GDM1 (cell line): ENCODE results near the gene EFCAB6.

Experiments
- DNase-seq: peaks from one replicate; lab custom pipeline; 2025; lab: John Stamatoyannopoulos, UW

The EFCAB6 gene

DNA sequence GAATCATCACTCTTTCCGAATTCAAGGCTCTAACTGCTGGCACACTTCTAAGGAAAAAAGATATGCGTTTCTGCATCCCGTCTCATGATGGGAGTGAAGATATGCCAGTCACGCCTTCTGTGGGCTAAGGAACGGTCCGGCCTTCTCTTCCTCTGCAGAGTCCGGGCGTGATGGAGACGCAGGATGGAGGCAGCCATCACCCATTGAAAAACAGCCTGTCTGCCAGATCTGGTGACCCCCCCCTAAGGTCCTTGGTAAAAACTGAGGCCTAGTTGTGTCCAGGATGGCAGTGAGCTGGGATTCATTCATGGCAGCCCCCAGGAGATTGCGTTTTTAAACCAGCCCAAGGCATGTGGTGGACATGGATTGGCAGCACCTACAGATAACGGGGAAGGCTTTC lies 6.9 kb upstream of the EFCAB6 start:
- DNase-seq = no peak

DNA sequence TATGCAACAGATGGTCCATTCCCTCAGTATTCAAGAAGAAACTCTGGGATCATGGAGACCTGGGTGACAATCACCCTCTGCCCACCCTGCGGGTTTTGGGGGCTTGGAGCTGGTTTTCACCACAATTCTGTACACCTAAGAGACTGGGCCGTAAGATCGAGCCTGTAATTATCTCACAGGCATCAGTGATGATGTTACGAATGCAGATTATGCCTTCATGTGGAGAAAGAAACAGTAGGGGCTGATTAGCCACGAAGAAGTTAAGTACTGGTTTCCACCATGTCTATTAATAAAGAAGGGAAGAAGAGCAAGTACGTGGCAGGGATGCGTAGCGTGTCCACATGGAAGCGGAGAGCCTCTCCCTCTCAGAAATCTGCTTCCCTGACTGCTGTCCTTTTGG lies 5.3 kb upstream of the EFCAB6 start:
- DNase-seq = no peak

DNA sequence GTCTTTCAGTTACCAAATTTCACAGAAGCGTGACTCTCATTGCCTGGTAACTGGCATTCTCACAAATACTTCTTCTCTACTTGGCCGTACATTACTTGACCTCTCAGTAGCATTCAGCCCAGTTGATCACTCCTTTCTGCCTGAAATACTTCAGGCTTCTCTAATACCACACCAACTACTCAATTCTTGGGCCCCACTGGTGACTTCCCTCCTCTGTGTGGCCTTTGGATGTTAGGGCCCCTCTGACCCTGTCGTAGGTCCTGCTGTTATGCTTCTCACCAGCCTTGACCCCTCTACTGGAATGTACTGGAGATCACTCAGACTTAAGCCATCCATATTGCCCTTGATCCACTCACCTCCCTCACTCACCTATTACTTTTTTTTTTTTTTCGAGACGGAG lies 2.2 kb upstream of the EFCAB6 start:
- no peak for DNase-seq

DNA sequence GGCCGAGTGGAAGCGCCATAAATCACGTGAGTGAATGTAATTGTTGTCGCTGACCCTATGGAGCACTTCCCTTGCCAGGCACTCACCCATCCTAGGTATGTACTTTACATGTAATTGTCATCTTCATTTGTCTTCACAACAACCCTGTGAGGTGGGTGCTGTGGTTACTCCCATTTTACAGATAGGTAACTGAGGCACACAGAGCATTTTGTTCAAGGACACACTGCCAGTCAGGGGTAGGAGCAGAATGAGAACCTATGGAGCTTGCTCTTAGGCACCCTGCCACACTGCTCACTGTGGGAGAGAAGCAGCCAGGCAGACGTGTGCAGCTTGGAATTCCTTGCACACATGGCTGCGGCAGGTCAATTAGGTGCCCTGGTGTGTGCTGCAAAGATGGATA lies 785 bp upstream of the EFCAB6 start:
- DNase-seq = no peak

DNA sequence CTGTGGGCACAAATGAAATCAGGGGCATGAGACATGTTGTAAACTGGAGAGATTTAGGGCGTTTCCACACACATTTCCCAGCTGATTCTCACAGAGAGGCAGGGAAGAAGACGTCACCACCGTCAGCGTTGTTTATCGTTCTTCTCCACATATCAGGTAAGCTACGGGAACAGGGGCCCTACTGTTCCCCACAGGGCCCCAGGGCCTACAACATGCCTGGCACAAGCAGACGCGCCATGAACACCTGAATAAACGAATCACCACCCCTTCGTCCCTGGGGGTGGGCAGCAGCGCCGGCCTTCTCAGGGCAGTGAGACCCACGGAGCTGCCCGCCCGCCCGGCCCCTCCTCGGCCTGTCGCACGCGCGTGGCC lies 342 bp downstream of the EFCAB6 start:
- no peak for DNase-seq

DNA sequence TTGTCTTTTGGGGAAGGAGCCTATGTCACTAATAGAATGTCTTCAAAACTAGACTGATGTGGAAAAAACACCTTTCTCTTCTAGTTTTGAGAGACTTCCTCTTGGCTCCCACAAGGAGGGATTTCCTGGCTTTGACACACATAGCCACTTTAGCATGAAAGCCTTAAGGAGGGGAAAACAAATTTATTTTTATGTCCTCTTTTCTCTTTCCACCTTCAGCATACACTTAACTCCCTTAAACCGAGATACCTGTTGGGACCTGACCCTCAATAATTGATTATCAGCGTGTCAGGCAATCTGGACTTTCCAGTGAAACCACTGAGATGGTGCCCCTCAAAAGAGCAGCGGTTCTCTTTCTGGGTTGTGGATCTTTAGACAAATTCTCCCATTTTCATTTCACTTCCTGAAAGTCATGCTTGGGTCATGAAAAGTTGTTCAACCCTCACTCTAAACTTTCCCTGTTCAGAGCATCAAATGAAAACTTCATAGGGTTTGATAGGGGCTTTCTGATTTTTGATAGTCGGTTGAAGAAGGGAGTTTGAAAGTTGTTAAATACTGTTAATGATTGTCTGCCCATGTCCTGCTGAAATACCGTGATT lies 9.1 kb downstream of the EFCAB6 start:
- no peak for DNase-seq

DNA sequence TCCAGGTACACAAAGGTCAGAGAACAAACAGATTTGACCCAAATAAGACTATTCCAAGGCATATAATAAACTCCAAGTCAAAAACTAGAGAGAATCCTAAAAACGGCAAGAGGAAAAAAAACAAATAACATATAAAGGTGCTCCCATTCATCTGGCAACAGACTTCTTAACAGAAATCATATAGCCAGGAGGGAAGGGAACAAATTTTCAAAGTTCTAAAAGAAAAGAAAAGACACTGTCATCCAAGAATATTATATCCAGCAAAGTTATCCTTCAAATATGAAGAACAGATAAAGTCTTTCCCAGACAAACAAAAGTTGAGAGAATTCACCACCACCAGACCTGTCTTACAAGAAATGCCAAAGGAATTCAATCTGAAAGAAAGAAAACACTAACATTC lies 11.1 kb downstream of the EFCAB6 start:
- no peak for DNase-seq

DNA sequence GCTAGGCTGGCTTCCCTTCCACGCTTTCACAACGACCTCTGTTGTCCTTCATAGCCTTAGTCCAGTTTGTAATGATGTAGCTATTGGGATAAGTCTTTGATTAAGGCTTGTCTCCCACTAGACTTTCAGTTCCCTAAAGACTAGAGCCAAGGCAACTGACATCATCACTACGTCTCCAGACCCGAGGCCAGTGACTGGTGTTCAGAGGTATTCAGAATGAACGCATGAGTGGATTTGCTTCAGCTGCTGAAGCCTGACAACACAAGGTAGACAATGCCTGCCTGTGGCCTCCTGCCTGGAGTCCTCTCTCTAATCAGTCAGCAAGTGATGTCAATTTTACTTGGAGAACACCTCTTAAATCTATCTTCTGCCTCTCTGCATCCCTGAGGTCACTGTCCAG lies 13.6 kb downstream of the EFCAB6 start:
- DNase-seq = no peak

DNA sequence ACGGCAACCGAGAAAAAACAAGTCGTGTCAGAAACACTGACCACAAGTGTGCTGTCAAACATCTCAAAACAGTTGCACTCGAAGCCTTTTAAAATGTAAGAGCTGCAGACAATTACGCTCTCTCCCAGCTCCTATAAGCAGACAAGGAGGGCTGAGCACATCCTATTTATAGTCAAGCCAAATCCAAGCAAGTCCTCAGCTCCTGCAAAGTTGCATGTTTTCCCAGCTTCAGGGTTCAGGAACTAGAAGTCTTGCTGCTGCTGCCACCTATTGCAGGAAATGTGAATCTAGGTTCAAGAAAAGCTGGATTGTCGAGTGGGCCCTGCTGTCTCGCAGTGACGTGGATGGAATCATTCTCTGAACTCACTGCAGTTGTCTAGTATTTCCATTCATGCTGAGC lies 15.5 kb downstream of the EFCAB6 start:
- no peak for DNase-seq

DNA sequence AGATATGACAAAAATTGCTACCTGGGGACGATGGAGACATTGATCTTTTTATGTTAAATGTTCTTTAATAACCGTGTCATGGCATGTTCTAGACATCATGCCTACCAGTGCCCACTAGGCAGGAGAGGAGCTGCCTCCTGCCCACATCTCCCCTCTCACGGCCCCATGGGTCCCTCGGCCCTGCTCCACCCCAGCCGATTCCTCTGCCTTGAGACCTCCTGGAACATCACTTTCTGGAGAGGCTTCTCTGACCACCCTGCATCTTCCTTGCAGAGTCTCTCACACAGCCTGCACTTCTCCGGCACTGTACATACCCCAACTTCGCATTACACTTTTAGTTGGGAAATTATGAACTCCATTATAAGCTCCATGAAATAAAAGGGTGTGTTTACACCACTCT lies 16.8 kb downstream of the EFCAB6 start:
- DNase-seq = no peak

DNA sequence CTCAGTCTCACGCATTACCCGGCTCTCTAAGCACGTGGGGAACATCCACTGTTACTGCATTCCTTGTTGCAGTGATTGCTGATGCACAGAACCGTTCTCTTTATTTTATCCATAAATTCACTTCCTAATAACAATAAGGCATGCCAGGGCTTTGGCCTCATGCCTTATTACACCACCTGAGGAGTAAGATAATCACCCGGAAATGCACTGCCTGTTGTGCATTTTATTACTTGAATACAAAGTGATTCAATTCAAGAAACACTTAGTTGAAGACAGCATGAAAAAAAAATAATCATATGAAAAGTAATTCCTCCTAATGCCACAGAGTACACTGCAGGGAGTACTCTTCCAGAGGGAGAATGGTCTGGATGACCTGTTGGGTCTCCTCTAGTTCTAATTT lies 19.2 kb downstream of the EFCAB6 start:
- DNase-seq = no peak

DNA sequence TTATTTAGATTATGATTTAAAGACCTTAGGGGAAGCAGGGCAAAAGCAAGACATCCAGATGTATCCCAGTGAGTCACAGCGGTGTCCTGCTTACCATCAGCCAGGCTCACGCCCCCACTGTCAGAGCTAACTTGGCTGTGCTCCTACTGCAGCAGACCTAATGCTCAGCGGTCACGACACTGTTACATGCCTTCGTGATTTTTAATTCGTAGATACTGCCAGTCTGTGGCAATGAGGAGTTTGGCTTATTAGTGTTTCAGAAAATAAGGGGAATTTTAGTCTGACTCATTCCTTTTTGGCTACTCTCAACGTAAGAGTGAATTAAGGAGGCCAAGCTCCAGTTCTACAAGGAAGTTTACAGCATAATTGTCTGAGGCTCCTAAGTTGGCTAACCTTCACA lies 22.7 kb downstream of the EFCAB6 start:
- DNase-seq = no peak

DNA sequence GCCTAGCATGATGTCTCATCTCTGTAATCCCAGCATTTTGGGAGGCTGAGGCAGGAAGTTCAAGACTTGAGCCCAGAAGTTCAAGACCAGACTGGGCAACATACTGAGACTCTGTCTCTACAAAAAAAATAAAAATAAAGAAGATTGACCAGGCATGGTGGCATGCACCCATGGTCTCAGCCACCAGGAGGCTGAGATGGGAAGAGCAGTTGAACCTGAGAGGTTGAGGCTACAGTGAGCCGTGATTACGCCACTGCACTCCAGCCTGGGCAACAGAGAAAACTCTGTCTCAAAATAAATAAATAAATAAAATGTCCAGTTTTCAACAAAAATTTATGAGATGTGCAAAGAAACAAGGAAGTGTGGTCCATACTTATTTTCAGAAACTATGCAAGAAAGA lies 28.3 kb downstream of the EFCAB6 start:
- DNase-seq = no peak

DNA sequence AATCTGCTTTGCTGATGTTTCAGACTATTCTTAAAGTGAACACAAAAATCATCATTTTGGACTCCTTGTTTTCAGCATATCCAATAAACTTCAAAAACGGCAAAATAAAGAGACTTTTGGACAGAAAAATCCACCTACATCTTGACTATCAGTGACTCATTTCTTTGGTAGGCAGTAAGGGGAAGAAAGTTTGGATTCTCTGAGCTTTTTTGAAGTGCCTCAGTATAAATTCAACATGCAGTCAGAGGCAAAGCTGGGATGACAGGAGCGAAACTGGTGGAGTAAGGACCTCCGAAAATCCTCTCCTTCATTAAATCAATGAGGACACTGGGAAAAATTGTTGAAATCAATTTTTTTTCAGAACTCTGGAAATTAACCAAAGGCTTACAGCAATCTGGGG lies 29.7 kb downstream of the EFCAB6 start:
- no peak for DNase-seq

DNA sequence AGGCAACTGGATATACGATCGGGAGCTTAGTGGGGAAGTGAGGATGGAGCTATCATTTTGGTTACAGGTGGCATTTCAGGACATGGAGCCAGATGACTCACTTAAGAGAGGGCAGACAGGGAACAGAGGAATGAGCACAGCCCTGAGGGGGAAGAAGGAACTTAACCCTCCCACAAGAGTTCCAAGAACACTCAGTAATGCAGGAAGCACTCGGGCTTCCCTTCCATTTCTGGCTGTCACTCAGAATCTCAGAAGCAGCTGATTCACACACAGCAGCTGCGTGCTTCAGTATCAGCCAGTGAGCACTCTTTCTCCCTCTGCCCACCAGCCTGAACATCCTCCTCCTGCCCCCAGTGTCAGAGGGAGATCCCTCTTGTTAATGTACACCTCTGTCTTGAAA lies 34.8 kb downstream of the EFCAB6 start:
- DNase-seq = peak; percentile 74

DNA sequence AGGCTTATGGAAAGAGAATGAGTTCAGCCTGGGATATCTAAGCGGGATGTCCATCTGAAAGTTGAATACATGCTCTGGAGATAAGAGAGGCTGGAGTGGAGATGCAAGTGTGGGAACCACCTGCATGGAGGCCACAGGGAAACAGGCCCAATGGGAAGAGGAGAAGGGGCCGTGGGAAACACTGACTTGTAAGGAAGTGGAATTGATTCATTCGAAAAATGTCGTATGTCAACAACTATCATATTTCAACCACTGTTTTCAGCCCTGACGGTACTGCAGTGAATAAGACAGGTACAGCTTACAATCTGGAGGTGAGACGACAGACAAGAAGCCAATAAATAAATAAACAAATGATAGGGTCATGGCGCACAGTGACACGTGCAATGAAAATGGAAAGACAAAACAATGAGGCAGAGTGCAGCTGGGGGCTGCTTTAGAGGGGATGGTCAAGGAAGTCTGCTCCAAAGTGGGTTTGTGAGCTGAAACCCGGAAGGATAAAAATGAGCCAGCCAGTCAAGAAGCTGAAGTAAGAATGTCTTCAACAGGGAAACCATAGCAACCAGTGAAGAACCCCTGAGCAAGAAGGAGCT lies 35.9 kb downstream of the EFCAB6 start:
- no peak for DNase-seq

DNA sequence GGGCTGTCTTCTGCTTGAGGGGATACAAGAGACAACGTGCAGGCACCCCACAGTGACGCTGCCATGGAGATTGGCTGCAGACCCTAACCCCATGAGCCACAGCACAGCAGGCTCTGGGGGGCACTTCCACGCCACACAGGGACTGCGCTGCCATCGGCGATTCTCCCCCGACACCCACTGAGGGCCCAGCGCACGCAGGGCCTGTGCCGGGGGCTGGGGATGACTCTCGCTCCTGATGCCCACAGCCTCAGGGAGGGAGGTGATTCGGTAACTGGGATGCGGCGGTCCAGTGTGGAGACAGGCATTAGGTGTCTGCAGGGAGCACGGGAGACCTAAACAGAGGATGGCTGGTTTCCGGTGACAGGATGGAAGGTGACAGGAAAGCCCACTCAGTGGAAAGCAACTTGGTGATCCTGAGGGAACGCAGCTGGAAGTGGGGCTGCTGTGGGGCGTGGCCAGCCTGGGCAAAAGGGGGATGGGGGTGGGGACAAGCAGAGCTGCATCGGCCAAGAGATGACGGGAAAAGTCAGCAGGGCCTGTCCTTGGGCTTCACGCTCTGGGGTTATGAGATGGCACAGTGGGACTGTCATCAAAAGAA lies 37.7 kb downstream of the EFCAB6 start:
- no peak for DNase-seq

DNA sequence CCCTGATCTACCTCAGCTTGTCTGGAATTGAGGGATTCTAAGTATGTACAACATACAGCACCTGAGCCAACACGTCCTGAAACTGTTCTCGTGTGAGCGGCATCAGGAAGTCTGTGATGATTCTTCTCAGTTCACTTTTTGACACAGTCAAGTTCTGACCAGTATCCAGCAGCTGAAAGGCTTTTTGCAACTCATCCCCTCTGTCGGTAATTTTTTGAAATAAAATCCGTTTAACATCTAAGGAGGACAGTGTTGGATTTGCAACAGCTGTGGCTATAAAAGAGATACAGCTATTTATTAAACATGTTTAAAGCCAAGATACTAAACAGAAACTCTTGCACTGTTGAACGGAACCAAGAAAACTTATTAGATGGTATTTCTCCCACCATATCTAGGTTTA lies 39.3 kb downstream of the EFCAB6 start:
- DNase-seq = no peak

DNA sequence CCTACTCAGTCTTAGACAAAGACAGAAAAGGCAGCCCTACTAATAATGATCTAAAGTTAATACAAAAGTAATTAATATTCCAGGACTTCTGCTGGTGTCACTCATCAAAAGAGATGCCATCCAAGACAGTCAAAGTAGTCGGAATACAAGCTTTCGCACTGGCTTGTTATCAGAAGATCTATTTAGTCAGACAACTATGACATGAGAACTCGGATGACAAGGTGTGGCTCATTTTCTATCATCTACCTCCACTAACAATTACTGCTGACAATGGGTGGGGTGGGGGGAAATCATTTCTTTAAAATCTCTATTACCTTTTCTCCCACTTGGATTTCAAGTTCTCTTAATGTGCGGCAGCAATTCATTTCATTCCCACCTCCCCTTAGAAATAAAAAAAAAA lies 56.7 kb downstream of the EFCAB6 start:
- no peak for DNase-seq

DNA sequence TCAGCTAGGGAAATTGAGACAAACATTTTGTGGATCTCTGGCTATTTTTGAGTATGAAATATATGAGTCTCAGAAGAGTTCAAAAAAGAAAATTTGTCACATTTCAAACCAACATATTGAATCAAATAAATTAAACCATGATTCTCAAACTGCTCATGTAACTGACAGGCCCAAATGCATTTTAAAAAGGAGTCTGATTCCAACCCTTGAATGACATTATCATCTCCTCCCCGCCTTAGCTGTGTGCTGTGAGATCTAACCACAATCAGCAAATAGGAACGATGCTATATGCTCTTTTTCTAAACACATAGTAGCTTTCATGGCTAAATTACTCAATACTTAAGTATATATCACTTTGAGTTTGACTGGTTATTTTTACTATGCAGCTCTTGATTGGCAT lies 57.1 kb downstream of the EFCAB6 start:
- DNase-seq = no peak

DNA sequence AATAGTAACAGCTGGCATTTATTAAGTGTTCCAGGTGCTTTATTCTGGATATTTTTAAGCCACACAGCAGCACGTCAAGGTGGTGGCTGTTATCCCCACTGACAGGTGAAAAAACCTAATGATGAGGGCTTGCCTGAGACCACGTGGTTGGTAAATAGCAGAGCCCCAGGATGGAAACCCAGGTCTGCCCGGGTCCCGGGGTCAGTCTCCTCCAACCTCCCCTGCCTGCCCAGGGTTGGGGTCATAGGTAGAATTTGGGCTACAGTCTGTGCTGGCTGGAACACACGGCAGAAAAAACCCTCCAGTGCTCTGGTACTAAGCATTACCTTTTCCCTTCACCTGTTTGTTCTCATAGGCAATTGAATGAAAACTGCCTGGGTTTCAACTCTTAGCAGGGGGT lies 57.9 kb downstream of the EFCAB6 start:
- no peak for DNase-seq

DNA sequence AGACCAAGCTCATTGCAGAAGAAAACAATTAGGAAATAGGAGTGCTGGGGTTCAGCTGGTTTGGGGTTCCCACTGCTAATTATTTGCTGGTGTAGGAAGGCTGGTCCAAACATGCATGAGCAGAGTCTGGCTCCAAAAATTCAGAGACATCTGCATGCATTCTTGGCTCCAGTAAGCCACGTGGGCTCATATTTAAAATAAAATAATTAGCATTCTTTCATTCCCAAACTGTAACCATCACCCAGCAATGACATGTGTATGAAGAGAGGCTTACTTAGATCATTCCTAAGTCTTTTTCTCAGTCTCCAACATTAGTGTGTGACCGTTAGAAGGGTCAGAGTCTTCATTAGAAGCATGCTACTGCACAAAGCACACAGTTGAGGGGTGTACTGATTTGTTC lies 58.4 kb downstream of the EFCAB6 start:
- DNase-seq = no peak

DNA sequence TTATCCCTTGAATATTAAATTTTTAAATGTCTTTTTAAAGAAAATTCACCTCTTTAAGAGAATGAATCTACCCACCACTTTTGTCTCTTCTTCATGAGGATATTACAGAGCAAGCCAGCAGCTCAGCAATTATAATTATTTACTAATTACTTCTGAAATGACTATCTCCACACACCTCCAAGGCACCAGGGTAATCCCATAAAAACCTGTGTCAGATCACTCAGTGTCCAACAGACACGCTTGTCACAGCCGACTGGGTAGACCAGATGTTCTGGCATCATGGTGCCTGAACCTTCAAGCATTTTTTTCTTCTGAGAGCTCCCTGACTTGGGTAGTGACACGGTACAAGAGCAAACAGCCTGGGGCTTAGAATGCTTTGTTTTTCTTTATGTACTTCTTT lies 61.4 kb downstream of the EFCAB6 start:
- DNase-seq = no peak

DNA sequence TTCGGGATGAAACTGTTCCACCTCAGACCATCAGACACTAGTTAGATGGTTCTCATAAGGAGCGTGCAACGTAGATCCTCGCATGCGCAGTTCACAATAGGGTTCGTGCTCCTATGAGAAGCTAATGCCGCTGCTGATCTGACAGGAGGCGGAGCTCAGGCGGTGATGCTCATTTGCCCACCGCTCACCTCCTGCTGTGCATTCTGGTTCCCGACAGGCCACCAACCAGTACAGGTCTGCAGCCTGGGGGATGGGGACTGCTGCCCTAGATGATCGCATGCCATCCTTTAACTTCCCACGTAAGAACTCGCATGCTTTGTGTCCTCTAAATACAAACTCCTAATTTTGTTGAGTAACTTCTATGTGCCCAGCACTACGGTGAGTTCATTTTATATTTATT lies 62.6 kb downstream of the EFCAB6 start:
- DNase-seq = no peak
